Fibroblast of lung (primary cell): ENCODE results near the gene EIF3B. TPM values are rescaled to one million over a fixed set of nuclear protein-coding genes. Genes with fewer than 3 reads are reported as not detected.
A peak's percentile ranks its signal among the peaks of the same experiment; 100 is the strongest.

Source experiments
- DNase-seq, 2 donors: peaks; one replicate each; pipeline versions ENCODE4 v3.0.0 to v3.0.0-alpha.2; 2010; ENCODE audit warnings: low read depth in 2 of 2
- H2AFZ ChIP-seq: 2 replicates; pipeline ENCODE4 v1.5.1; 2012; ENCODE audit warnings: low read length, control low read depth, inconsistent platforms
- H3K27ac ChIP-seq: 2 replicates; pipeline ENCODE4 v1.5.1; 2011; ENCODE audit warnings: low read length, control low read depth; ENCODE audit not compliant: insufficient read depth
- H3K27me3 ChIP-seq: 2 replicates; pipeline ENCODE4 v1.5.1; 2011; ENCODE audit warnings: mild to moderate bottlenecking, low read length; ENCODE audit not compliant: control insufficient read depth, insufficient read depth
- H3K36me3 ChIP-seq: 2 replicates; pipeline ENCODE4 v1.5.1; 2011; ENCODE audit warnings: low read length; ENCODE audit not compliant: control insufficient read depth, insufficient read depth
- H3K4me1 ChIP-seq: 2 replicates; pipeline ENCODE4 v1.5.1; 2011; ENCODE audit warnings: low read length; ENCODE audit not compliant: control insufficient read depth, insufficient read depth; ENCODE audit errors: extremely low read depth
- H3K4me2 ChIP-seq: 2 replicates; pipeline ENCODE4 v1.5.1; 2011; ENCODE audit warnings: low read length, control low read depth; ENCODE audit not compliant: insufficient read depth; ENCODE audit errors: extremely low read depth
- H3K4me3 ChIP-seq, 4 experiments: fragments of 200-600 bp in 1 of 4; sonication (generic) in 1 of 4; replicated peaks in 1 of 4; 2 replicates each; pipeline ENCODE4 v1.5.1; 2011 to 2016; ENCODE audit warnings: low read length in 4 of 4, low read depth in 3 of 4, mild to moderate bottlenecking in 3 of 4, control low read depth in 2 of 4, inconsistent platforms in 1 of 4, mixed read lengths in 1 of 4; ENCODE audit not compliant: insufficient read depth in 1 of 4; ENCODE audit errors: control extremely low read depth in 1 of 4
- H3K79me2 ChIP-seq: 2 replicates; pipeline ENCODE4 v1.5.1; 2012; ENCODE audit warnings: mild to moderate bottlenecking, low read length, inconsistent platforms; ENCODE audit not compliant: control insufficient read depth, insufficient read depth
- H3K9ac ChIP-seq: 2 replicates; pipeline ENCODE4 v1.5.1; 2011; ENCODE audit warnings: mild to moderate bottlenecking, low read length, control low read depth; ENCODE audit not compliant: insufficient read depth
- H3K9me3 ChIP-seq: 2 replicates; pipeline ENCODE4 v1.5.1; 2012; ENCODE audit warnings: low read depth, low read length; ENCODE audit not compliant: control insufficient read depth, insufficient read depth
- H4K20me1 ChIP-seq: 2 replicates; pipeline ENCODE4 v1.5.1; 2011; ENCODE audit warnings: low read length; ENCODE audit not compliant: control insufficient read depth, insufficient read depth; ENCODE audit errors: extremely low read depth
- CTCF ChIP-seq, 2 donors: IDR thresholded peaks in 1 of 2; conservative IDR thresholded peaks in 1 of 2; 1 replicate in 1 of 2; 2 replicates in 1 of 2; pipeline ENCODE4 v1.5.1; 2011 to 2012; ENCODE audit warnings: low read length in 2 of 2, control low read depth in 1 of 2, inconsistent platforms in 1 of 2, low read depth in 1 of 2, mild to moderate bottlenecking in 1 of 2
- EZH2 ChIP-seq: IDR thresholded peaks from 2 replicates; pipeline ENCODE4 v1.5.1; 2012; ENCODE audit warnings: low read length, control low read depth, mild to moderate bottlenecking; ENCODE audit errors: missing control alignments
- polyA plus RNA-seq, 2 donors: library from polyadenylated mRNA; depleted of rRNA in 1 of 2; stranded (reverse) in 1 of 2; unstranded in 1 of 2; fragments of >200 nt; gene quantifications; 2 replicates each; pipeline ENCODE4 v1.2.1, GENCODE V29; 2011 to 2012; ENCODE audit warnings: missing spikeins in 1 of 2
- total RNA-seq: library from RNA; depleted of rRNA; stranded (reverse); fragments of >200 nt; gene quantifications from 2 replicates; pipeline ENCODE4 v1.2.1, GENCODE V29; 2014

The EIF3B gene
- total and polyA plus RNA-seq, 2 donors (not counting 1 experiment from before 2014, with no cell fraction given), result 92.8 to 133 TPM

GRCh38 chr7:2357571-2357970 lies 2.9 kb downstream of the EIF3B start:
- no peaks in the 10 kb centered on the region for H3K9me3 ChIP-seq
- H3K27me3 ChIP-seq, result no peaks in the 10 kb centered on the region
- H3K79me2 ChIP-seq, result peaks cover 71% of the 10 kb centered on the region
- no peak for TF ChIP-seq EZH2
- no peak for TF ChIP-seq CTCF (conservative IDR thresholded peaks at IDR 0.05 in 1 of 2, IDR thresholded peaks at IDR 0.05 in 1 of 2; ENCODE audit: low read depth in 1 of 2, low read length in 2 of 2)
- H3K4me2 ChIP-seq, result no peak overlapping the region
- peaks cover 2% of the 10 kb centered on the region for H4K20me1 ChIP-seq
- DNase-seq, result no peak
- H3K36me3 ChIP-seq, result peaks cover 13% of the 10 kb centered on the region
- no peak overlapping the region for H3K9ac ChIP-seq
- H3K27ac ChIP-seq, result no peak overlapping the region
- no peak overlapping the region for H3K4me3 ChIP-seq
- no peaks in the 10 kb centered on the region for H3K4me1 ChIP-seq
- no peak overlapping the region for H2AFZ ChIP-seq

- Histone ChIP-seq H2AFZ (no peak overlapping the region), H3K36me3 (peaks cover 17% of the 10 kb centered on the region), H3K4me3 (no peak overlapping the region), H3K4me2 (peak overlapping the region; percentile 20), H3K79me2 (peaks cover 72% of the 10 kb centered on the region), H4K20me1 (peaks cover 2% of the 10 kb centered on the region), H3K27me3 (no peaks in the 10 kb centered on the region), H3K27ac (no peak overlapping the region), H3K9ac (no peak overlapping the region), H3K9me3 (no peaks in the 10 kb centered on the region), H3K4me1 (no peaks in the 10 kb centered on the region)
- DNase-seq, result no peak
- TF ChIP-seq EZH2, result no peak
- no peak for TF ChIP-seq CTCF (conservative IDR thresholded peaks at IDR 0.05 in 1 of 2, IDR thresholded peaks at IDR 0.05 in 1 of 2; ENCODE audit: low read depth in 1 of 2, low read length in 2 of 2)
Observed at GRCh38 chr7:2358968-2359527, 4.4 kb downstream of the EIF3B start.

- peaks cover 2% of the 10 kb centered on the region for H4K20me1 ChIP-seq
- H3K4me2 ChIP-seq, result no peak overlapping the region
- no peaks in the 10 kb centered on the region for H3K27me3 ChIP-seq
- peaks cover 22% of the 10 kb centered on the region for H3K36me3 ChIP-seq
- H3K4me1 ChIP-seq, result no peaks in the 10 kb centered on the region
- TF ChIP-seq EZH2, result no peak
- no peak for TF ChIP-seq CTCF (conservative IDR thresholded peaks at IDR 0.05 in 1 of 2, IDR thresholded peaks at IDR 0.05 in 1 of 2; ENCODE audit: low read depth in 1 of 2, low read length in 2 of 2)
- no peak overlapping the region for H3K27ac ChIP-seq
- no peak overlapping the region for H2AFZ ChIP-seq
- H3K4me3 ChIP-seq, result no peak overlapping the region
- H3K79me2 ChIP-seq, result peaks cover 72% of the 10 kb centered on the region
- DNase-seq, result no peak
- no peaks in the 10 kb centered on the region for H3K9me3 ChIP-seq
- no peak overlapping the region for H3K9ac ChIP-seq
Observed at GRCh38 chr7:2359610-2360009, 5.0 kb downstream of the EIF3B start.
